Activated T-cell treated with anti-CD3 and anti-CD28 coated beads, Interleukin-2, amount 50 U/mL, for 4 hours (primary cell): ENCODE results near the gene P3R3URF. TPM values are rescaled to one million over a fixed set of nuclear protein-coding genes. Genes with fewer than 3 reads are reported as not detected.

ENCODE experiments used
- ATAC-seq, 2 donors: fragments of 200-7000 bp; cut with Tn5 transposase; one replicate each; pipeline ENCODE4 v1.10.0; 2021
- DNase-seq: peaks from one replicate; pipeline ENCODE4 v3.0.0-alpha.2; 2020
- H3K27me3 Mint-ChIP-seq: one replicate; pipeline ENCODE4 v1.8.0; 2021; ENCODE audit warnings: low read depth, mixed read lengths
- H3K36me3 Mint-ChIP-seq: one replicate; pipeline ENCODE4 v1.8.0; 2022; ENCODE audit warnings: mixed read lengths; ENCODE audit not compliant: insufficient read depth
- H3K4me1 Mint-ChIP-seq: one replicate; pipeline ENCODE4 v1.8.0; 2021; ENCODE audit warnings: low read depth, mixed read lengths
- H3K4me3 Mint-ChIP-seq: one replicate; pipeline ENCODE4 v1.8.0; 2021; ENCODE audit warnings: mild to moderate bottlenecking, moderate library complexity, mixed read lengths
- H3K9me3 Mint-ChIP-seq: one replicate; pipeline ENCODE4 v1.8.0; 2021; ENCODE audit warnings: mixed read lengths
- total RNA-seq, 3 donors: library from RNA; stranded (reverse); gene quantifications; one replicate each; pipeline ENCODE4 v1.2.1, GENCODE V29; 2021

The P3R3URF gene
- total RNA-seq, 3 donors from 2014 or later: not detected

DNA sequence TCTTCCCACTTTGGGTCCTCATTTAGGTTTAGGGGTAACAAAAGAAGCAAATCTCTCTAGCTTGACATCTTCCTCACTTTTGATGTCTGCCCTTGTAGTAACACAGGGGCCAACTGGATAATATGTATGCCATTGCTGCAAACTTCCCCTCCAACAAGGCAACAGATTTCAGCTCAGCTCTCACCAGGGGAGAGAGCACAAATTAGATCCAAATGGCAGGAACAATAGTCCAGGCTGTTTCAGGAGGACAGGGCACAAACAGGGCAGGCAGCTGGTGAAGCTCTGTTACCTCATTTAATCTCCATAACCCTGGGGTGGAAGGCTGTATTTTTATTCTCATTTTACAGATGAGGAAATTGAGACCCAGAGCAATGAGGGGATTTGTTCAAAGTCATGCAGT is 39.6 kb downstream of the P3R3URF start:
- DNase-seq: no peak
- Mint-ChIP-seq H3K27me3 (peaks cover 16% of the 10 kb centered on the region), H3K36me3 (no peaks in the 10 kb centered on the region), H3K9me3 (no peaks in the 10 kb centered on the region), H3K4me1 (peaks cover 16% of the 10 kb centered on the region), H3K4me3 (no peak overlapping the region)
- ATAC-seq: no peak

DNA sequence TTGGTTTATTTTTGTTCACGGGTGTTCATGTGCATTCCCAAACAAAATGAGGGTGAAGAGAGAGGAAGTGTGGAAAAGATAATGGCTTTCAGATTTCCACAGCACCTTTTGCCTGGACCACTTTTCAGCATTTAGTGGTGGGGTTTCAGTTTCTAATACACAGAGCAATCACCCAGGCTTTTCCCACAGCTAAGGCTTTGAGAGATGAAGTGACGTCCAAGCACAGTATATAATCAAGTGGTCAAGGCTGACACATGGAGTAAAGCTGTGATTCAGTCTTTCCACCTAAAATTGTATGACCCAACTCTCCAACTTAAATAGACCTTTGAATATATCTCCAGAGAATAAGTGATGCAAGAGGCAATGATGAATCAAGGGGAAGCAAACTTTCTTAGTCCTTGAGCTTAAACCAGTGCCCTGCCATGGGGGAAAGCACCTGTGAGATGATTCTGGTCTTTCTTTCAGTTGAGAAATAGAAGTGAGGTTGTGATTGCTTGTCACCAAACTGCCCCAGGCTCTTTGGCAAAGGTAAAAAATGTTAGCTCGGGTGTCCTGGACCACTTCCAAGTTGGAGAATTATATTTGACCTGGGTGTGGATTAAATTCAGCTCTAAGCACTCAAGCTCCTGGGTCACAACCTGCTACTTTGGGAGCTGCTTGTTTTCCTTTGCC is 41.5 kb downstream of the P3R3URF start:
- peaks cover 23% of the 10 kb centered on the region for H3K27me3 Mint-ChIP-seq
- ATAC-seq (no peak), DNase-seq (no peak)

DNA sequence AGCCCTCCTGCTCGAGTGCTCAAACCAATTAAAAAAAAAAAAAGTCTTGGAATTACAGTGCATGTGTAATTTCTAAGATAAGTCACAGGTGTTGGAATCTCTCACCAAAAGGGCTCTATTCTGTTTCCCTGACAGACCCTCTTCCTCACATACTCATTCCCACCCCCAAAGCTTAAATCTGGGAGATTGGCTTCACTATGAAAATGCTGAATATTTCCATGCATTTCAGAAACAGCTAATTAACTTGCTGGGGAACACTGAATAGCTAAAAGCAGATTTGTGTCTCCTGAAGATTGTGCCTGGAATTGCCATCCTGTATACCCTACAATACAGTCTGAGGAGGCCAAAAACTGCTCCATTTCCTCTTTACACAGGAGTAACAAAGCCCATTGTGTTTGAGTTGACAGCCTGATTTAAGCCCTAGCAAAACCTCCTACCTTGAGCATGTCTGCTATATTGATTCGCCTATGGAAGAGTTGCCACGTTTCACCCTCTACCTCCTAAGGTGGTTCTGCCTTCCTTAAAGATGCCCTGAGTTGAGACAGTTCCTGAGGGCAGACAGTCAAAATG is 42.4 kb downstream of the P3R3URF start:
- H3K9me3 Mint-ChIP-seq: no peaks in the 10 kb centered on the region
- no peak for DNase-seq
- ATAC-seq: no peak
- peaks cover 25% of the 10 kb centered on the region for H3K4me1 Mint-ChIP-seq
- peak overlapping the region; percentile 93 for H3K4me3 Mint-ChIP-seq
- no peaks in the 10 kb centered on the region for H3K36me3 Mint-ChIP-seq
- peaks cover 29% of the 10 kb centered on the region for H3K27me3 Mint-ChIP-seq

More for the DNA sequence above, 41.5 kb downstream of the P3R3URF start:
- no peak overlapping the region for H3K4me3 Mint-ChIP-seq
- H3K4me1 Mint-ChIP-seq: peaks cover 25% of the 10 kb centered on the region
- H3K9me3 Mint-ChIP-seq: no peaks in the 10 kb centered on the region
- no peaks in the 10 kb centered on the region for H3K36me3 Mint-ChIP-seq

DNA sequence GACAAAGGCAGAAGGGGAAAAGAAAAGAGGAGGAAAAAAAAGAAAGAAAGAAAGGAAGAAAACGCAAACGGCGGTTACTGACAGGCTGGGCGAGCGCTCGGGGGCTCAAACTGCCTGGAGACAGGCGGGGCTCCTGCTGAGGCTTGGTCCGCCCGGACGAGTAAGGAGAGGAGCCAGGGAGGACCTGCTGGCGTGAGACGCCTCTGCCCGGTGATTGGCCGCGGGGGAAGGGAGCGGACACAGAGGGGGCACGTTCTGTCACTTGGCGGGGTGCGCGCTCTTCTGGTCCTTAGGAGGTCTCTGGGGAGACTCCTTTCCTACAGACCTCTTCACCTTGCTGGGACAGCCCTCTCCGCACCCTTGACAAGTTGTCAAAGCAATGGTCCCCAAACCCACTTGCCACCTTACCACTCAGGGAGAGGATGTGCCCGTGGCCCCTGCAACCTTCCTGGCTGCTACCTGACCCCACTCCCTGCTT is 43.1 kb downstream of the P3R3URF start:
- peak overlapping the region; percentile 93 for H3K4me3 Mint-ChIP-seq
- ATAC-seq: peak; percentile 44 to 52
- no peaks in the 10 kb centered on the region for H3K36me3 Mint-ChIP-seq
- H3K4me1 Mint-ChIP-seq: peaks cover 25% of the 10 kb centered on the region
- H3K9me3 Mint-ChIP-seq: no peaks in the 10 kb centered on the region
- no peak for DNase-seq
- H3K27me3 Mint-ChIP-seq: peaks cover 33% of the 10 kb centered on the region

DNA sequence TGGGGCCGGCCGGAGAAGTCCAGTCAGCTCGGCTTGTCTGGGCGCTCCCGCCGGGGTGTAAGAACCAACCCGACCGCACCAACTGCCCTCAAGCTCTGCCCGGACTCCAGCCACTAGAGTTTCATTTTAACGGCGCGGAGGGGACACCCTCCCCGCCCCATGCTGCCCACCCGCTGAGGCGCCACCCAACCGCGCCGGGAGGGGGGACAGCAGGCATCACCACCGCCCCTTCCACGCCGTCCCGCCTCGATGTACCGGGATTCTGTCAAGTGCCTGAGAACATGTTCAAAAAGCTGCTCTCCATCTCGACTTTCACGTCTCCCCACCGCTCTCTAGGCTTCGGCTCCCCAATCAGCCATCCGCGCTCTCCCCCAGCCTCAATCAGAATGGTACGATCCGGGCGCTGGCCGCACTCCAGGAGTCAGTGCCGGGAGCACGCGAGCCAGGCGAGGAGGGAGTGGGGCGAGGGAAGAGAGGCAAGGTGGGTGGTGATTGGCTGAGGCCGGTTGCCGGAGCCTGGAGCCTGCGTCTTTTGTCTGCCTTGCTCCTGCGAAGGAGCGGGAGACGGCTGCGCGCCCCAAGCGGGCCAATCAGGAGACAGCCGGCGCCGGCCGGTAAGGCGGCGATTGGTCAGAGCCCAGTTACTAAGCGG is 43.6 kb downstream of the P3R3URF start, which contains the start of gene PIK3R3:
PIK3R3 (minus strand) TSS at position 101 of the 652 bp plus-strand sequence. CDS start 677 bp downstream, outside the sequence.
- peaks cover 37% of the 10 kb centered on the region for H3K27me3 Mint-ChIP-seq
- H3K36me3 Mint-ChIP-seq: no peaks in the 10 kb centered on the region
- ATAC-seq: peak; percentile 97 to 98
- H3K9me3 Mint-ChIP-seq: no peaks in the 10 kb centered on the region
- peak within 1 kb of the TSS; percentile 93 for H3K4me3 Mint-ChIP-seq
- peaks cover 25% of the 10 kb centered on the region for H3K4me1 Mint-ChIP-seq
- DNase-seq: peak; percentile 78

DNA sequence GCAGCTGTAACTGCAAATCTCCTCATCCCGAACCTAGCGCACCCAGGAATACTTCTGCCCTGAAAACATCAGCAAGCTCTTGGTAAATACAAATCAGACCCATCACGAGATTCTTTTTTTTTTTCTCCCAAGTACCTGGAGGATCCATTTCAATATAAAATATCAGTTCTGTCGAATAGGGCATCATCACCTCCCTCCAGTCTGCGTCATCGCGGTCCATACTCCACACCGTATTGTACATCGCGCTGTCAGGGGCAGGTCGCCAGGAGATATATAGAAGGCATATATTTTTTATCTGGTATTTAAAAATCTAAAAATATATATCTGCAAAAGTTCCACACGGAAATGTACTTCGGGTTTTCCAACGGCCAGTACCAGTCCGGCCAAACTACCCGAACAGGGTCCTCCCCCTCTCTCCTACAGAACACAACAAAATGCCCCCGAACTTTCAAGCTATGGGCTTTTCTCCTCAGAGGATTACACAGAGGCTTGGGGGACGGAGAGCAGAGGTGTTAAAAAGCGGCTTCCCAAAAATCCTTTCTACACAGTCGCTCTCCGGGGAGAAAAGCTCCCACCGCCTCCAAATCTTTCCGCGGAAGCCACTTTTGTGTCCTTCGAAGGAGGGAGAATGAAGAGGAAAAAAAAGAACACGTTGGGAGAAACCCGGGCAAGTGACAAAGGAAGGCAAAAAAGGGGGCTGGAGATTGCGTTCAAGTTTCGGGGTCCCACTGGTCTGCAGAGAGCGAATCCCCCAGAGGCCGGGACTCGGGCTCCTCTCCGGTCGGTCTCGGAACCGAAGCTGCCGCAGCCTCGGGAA is 44.4 kb downstream of the P3R3URF start:
- DNase-seq: peak; percentile 14
- H3K9me3 Mint-ChIP-seq: no peaks in the 10 kb centered on the region
- peaks cover 39% of the 10 kb centered on the region for H3K27me3 Mint-ChIP-seq
- ATAC-seq: no peak
- H3K4me3 Mint-ChIP-seq: peak overlapping the region; percentile 93
- peaks cover 25% of the 10 kb centered on the region for H3K4me1 Mint-ChIP-seq
- no peaks in the 10 kb centered on the region for H3K36me3 Mint-ChIP-seq

DNA sequence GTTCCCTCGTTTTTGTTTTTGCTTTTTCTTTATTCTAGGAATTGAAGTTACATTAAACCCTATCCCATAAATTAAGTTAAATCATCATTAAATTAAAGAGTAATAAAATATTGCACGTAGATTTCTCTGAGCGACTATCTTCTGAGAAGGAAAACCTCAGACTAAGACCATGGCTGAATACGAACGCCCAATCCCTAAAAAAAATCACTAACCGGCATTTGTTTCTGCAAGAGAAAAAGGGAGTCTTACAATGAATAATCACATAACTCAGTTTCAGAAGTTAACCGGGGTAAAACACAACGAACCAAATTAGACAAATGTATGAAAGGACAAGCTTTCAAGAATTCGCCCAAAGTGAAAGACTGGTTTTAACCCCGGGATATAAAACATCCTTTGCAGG is 45.2 kb downstream of the P3R3URF start:
- H3K9me3 Mint-ChIP-seq: no peaks in the 10 kb centered on the region
- peak overlapping the region; percentile 93 for H3K4me3 Mint-ChIP-seq
- H3K27me3 Mint-ChIP-seq: peaks cover 39% of the 10 kb centered on the region
- no peaks in the 10 kb centered on the region for H3K36me3 Mint-ChIP-seq
- DNase-seq (no peak), ATAC-seq (no peak)
- peaks cover 25% of the 10 kb centered on the region for H3K4me1 Mint-ChIP-seq

DNA sequence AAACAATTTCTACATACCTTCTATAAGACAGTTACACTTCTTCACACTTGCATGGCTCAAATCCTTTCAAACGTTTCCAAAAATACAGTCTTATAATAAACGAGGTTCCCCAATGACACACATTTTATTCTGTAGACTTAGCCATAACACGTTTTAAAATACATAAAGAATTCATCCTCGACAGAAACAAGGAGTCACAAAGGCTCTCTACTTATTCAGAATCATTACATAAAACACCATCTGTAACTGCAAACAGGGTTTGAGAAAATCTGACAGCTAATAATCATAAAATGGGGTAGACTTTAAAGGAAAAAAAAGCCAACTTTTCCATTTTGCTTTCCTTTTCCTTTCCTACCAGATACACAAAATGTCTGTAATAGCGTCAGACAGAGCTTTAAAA is 45.7 kb downstream of the P3R3URF start:
- DNase-seq (no peak), ATAC-seq (no peak)
- Mint-ChIP-seq H3K9me3 (no peaks in the 10 kb centered on the region), H3K4me1 (peaks cover 25% of the 10 kb centered on the region), H3K36me3 (no peaks in the 10 kb centered on the region), H3K27me3 (peaks cover 39% of the 10 kb centered on the region), H3K4me3 (no peak overlapping the region)

DNA sequence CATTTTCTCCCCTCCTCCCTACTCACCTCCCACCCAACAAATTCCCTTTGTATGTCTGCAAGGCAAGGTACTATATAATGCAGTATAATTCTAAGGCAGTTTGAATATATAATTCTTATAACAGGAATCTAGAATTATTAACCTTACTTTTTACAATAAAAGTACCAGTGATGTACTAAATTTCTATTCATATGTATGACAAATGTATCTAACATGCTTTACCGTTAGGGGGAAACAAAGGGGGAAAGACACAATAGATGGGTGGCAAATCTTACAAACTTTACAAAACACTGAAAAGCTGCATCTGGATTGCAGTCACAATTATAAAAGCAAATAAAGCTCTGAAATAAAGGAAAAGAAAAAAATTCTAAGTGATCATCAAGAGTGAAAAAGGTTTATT is 46.2 kb downstream of the P3R3URF start:
- Mint-ChIP-seq H3K27me3 (peaks cover 39% of the 10 kb centered on the region), H3K4me3 (no peak overlapping the region), H3K9me3 (no peaks in the 10 kb centered on the region)

DNA sequence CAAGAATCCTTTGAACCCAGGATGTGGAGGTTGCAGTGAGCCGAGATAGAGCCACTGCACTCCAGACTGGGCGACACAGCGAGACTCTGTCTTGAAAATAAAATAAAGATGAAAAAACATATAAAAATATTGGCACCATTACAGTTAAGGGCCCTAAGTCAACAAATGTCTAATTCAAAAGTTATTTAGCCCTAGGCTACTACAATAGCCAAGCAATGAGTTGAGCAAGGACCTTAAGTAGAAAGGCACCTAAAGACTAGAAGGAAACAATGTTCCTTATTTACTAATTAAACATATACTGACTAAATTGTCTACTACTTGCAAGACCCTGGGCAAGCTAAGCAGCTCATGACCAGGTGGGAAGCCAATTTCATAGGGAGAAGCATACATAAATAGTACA is 47.9 kb downstream of the P3R3URF start:
- Mint-ChIP-seq H3K27me3 (peaks cover 38% of the 10 kb centered on the region), H3K4me1 (peaks cover 19% of the 10 kb centered on the region), H3K4me3 (no peak overlapping the region), H3K36me3 (no peaks in the 10 kb centered on the region), H3K9me3 (no peaks in the 10 kb centered on the region)
- DNase-seq: no peak
- no peak for ATAC-seq

More for the DNA sequence above, 46.2 kb downstream of the P3R3URF start:
- Mint-ChIP-seq H3K36me3 (no peaks in the 10 kb centered on the region), H3K4me1 (peaks cover 25% of the 10 kb centered on the region)
- no peak for ATAC-seq
- DNase-seq: no peak

Other genes starting within 250 kb of the P3R3URF start
- 1 to 10 TPM; 1.3 to 1.7 (median 1.6) TPM for gene PIK3R3, start 43.9 kb downstream of the P3R3URF start, total RNA-seq
- gene TSPAN1, start 1.4 kb downstream of the P3R3URF start, total RNA-seq: under 1 TPM; 0.23 to 0.37 (median 0.24) TPM
- gene POMGNT1, start 21.9 kb upstream of the P3R3URF start, total RNA-seq: 10 to 100 TPM; 60.5 to 73.5 (median 73.0) TPM
- gene LURAP1, start 26.8 kb upstream of the P3R3URF start, total RNA-seq: not detected
- 10 to 100 TPM; 24.5 to 32.8 (median 28.6) TPM for gene RAD54L, start 71.3 kb upstream of the P3R3URF start, total RNA-seq
- 10 to 100 TPM; 43.0 to 47.7 (median 45.8) TPM for gene LRRC41, start 127.1 kb upstream of the P3R3URF start, total RNA-seq
- 100 to 1,000 TPM; 283 to 366 (median 338) TPM for gene UQCRH, start 127.2 kb upstream of the P3R3URF start, total RNA-seq
- 10 to 100 TPM; 42.2 to 44.1 (median 44.0) TPM for gene NSUN4, start 164.3 kb upstream of the P3R3URF start, total RNA-seq
- gene FAAH, start 217.8 kb upstream of the P3R3URF start, total RNA-seq: 10 to 100 TPM in 1 of 3 donors, 1 to 10 TPM in 2; 7.5 to 10.4 (median 8.4) TPM